Subcutaneous adipose tissue (tissue), 4 donors: ENCODE measurements around the gene MRAP. TPM values are rescaled to one million over a fixed set of nuclear protein-coding genes. Genes with fewer than 3 reads are reported as not detected.

Source experiments
- total RNA-seq, 4 donors: library from RNA; depleted of rRNA; stranded (reverse); fragments of >200 nt; gene quantifications; one replicate each; pipeline ENCODE4 v1.1.0, GENCODE V29; 2016
- TF ChIP-seq, protein P1 (sequence below): fragments of 450-650 bp; IDR thresholded peaks from one replicate; pipeline ENCODE4 v1.5.1; 2016; ENCODE audit warnings: low read depth, mild to moderate bottlenecking, control low read depth, antibody characterized with exemption, moderate library complexity

MRAP gene
- total RNA-seq, 4 donors from 2014 or later, result 22.4 to 65.2 (median 33.6) TPM

- TF ChIP-seq, protein P1, sequence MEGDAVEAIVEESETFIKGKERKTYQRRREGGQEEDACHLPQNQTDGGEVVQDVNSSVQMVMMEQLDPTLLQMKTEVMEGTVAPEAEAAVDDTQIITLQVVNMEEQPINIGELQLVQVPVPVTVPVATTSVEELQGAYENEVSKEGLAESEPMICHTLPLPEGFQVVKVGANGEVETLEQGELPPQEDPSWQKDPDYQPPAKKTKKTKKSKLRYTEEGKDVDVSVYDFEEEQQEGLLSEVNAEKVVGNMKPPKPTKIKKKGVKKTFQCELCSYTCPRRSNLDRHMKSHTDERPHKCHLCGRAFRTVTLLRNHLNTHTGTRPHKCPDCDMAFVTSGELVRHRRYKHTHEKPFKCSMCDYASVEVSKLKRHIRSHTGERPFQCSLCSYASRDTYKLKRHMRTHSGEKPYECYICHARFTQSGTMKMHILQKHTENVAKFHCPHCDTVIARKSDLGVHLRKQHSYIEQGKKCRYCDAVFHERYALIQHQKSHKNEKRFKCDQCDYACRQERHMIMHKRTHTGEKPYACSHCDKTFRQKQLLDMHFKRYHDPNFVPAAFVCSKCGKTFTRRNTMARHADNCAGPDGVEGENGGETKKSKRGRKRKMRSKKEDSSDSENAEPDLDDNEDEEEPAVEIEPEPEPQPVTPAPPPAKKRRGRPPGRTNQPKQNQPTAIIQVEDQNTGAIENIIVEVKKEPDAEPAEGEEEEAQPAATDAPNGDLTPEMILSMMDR, result no peak
Measured at GRCh38 chr21:32300117-32300681, 1.5 kb downstream of the MRAP start.

- TF ChIP-seq, protein P1, result no peak
Measured at GRCh38 chr21:32301596-32301995, 2.9 kb downstream of the MRAP start.

DNA sequence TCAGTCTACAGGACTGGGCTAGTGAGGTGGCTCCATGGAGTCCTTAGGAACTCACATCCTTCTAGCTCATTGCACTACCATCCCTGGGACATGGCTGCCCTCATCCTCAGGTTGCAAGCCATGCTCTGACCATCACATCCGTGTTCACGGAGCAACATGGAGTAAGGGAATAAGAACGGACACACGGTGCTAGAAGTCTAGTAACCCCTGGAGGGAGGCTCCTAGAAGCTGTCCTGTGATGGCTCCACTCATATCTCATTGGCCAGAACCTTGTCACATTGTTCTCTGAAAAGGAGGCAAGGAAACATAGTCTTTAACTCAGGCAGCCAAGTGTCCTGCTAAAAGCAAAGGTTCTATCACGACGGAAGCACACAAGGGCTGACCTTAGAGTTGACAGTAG lies 3.9 kb downstream of the MRAP start:
- TF ChIP-seq, protein P1, result no peak

- TF ChIP-seq, protein P1, result no peak
Measured at GRCh38 chr21:32303385-32303784, 4.7 kb downstream of the MRAP start.

DNA sequence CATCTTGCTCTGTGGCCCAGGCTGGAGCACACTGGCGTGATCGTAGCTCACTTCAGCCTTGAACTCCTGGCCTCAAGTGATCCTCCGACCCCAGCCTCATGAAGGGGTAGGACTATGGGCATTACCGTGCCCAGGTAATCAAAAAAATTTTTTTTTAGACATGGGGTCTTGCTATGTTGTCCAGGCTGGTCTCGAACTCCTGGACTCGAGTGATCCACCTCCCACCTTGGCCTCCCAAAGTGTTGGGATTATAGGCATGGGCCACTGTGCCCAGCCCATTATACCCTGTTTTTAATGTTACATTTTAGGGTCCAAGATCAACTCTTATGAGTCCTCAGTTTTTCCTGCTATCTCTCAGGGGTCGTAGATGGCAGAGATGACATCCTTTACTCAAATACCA lies 6.3 kb downstream of the MRAP start:
- TF ChIP-seq, protein P1, result no peak

GRCh38 chr21:32306021-32306780 lies 7.5 kb downstream of the MRAP start:
- TF ChIP-seq, protein P1, result no peak

DNA sequence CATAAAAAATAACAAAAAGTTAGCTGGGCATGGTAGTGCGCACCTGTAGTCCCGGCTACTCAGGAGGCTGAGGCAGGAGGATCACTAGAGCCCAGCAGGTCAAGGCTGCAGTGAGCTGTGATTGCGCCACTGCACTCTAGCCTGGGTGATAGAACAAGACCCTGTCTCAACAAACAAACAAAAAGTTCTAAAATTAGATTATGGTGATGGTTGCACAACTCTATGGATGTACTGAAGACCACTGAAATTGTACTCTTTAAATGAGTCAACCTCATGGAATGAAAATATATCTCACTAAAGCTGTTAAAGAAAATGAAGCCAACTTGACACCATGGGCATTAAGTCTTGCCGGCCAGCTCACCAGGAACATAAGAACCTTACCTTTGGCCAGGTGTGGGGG lies 9.1 kb downstream of the MRAP start:
- TF ChIP-seq, protein P1, result no peak
